NCI-H1048 (cell line): ENCODE results near the gene ALDH5A1.

Experiments
- DNase-seq: peaks from one replicate; lab custom pipeline; 2025; lab: John Stamatoyannopoulos, UW

The ALDH5A1 gene

DNA sequence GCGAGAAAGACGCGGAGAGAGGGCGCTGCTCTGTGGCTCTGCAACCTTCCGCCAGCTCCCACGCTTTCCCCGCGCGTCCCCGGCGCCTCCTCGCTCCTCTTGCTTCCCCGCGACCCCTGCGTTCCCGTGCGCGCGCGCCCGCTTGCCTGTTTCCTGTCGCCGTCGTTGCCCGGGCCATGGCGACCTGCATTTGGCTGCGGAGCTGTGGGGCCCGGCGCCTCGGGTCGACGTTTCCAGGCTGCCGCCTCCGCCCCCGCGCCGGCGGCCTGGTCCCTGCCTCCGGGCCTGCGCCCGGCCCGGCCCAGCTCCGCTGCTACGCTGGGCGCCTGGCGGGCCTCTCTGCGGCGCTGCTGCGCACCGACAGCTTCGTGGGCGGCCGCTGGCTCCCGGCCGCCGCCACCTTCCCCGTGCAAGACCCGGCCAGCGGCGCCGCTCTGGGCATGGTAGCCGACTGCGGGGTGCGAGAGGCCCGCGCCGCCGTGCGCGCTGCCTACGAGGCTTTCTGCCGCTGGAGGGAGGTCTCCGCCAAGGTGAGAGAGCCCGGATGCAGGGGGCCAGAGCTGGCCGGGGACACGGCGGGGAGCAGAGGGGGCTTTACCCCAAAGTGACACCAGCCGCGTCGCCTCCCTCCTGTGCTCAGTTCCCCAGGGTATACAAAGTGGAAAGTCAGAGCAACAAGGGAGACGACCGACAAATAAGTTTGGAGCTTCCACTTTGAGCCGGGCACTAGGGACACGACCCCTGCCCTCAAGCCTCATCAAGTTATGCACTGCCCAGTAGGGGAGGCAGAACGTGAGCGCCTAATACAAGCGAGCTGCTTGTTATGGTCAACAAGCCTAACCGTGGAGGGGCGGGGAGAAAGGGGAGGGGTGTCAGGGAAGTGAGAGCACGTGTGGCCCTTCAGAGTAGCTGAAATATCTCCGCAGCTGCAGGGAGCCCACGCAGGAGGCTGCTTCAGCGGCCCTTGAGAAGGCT lies at the start of gene ALDH5A1:
ALDH5A1 (plus strand) TSS at position 149 of the 975 bp plus-strand sequence; CDS start at position 177, 28 bp downstream.
- no peak for DNase-seq

DNA sequence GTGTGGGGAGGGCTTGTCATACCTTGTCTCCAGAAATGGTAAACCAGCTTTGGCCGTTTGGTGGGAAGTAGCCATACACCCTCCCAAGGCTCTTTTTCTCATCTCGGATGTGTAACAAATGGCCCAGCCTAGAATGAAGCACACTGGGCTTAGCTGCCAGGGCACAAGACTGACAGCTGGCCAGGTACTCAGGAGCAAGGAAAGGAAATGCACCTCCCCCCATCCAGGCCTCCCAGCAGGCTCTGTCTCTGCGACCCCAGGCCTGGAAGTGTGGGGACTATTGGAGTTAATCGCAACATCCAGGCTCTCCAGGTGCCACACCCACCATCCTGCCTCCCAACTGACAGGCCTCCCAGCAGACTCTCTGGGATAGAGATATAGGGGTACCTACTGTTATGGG lies 49.1 kb upstream of the ALDH5A1 start:
- DNase-seq = no peak

DNA sequence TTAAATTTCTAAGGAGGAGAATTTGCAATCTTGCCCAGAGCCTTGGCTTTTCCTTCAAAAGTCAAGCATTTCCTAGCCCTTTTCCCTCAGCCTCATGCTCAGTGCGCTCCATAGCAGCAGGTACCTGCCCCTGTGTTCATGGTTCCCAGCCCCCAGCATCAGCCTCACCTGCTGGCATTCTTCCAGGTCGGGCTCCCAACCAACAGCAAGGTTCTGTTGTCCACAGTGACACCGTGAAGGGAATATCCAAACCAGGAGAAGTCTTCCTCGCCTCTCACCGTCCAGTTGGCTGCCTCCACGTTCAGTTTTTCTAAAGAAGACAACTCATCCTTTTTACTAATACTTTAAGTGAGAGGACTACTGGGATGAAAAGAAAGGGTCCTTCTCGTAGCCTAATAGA lies 48.1 kb upstream of the ALDH5A1 start:
- no peak for DNase-seq

DNA sequence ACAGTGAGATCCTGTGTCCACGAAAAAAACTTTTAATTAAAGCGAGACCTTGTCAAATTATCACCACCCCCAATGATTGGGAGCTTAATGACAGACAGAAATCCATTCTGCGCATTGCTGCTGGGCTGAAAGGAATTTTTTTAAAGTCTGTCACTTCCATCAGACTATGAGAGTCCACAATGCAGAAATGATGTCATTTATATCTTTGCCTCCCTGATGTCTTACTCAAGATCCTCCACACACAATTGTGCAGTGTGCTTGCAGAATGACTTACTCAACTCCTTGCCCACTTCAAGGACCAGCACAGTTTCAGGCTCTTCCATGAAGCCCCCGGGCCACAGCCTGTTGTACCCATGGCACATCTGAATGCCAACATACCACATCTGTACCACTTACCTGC lies 46.4 kb upstream of the ALDH5A1 start:
- DNase-seq = no peak

DNA sequence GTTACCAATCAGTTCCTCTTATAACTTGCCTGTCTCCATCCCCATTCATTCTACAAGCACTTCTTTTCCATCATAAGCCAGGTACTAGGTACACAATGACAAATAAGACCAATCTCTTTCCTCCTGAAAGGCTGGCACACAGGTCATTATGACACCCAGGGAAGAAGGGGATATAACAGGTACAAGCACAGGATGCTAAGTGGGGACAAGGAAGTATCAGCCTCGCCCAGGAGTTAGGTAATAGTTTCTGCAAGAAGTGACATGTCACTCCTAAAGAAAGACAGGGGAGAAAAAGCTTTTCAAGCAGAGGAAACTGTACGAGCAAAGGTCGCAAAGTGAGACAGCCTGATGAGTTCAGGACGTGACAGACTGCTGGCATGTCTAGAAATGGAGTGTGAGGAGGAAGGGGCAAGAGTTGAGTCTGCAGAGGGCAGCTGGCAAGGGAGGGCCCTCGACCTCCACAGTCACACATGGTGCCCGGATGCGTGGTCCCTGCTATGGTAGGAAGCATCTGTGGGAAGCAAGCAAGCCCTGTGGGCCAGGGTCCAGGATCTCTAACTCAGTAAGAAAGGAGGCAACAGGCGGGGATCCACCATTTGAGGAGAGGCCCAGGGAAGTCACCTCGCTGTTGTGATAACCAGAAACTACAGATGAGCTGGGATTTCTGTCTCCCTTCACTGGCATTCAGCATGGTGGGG lies 45.8 kb upstream of the ALDH5A1 start:
- DNase-seq = no peak

DNA sequence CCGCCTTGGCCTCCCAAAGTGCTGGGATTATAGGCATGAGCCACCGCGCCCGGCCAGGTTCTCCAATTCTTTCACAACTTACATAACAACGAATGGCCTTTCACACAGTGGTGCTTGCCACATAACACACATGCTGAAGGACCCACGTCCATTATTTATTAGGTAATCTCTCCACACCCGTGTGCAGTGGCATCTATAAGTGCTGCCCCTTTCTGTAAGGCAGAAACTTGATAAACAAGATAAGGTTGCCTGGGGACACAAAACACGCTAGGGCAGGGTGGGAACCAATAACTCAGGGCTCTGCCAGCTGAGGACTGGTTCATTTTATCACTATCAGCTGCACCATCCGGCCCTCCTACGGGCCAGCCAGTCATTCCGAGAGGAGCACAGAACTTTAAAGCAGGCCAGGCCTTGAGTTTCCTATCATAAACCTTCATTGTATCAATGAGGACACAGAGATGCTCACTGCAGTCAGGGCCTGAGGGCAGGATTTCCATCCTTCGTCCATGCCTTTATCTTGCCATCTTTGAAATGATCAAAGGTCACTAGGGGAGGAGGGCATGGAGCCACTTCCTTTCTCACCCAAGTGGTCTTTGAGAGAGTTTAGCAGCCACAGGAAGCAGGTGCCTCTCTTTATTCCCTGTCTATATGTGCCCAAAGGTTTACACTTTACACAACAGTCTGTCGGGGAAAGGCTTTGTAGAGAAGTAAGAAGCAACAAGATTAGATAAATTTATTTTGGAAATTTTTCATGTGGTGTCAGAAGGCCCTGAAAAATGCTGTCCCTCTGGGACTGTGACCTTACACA lies 43.0 kb upstream of the ALDH5A1 start:
- no peak for DNase-seq

DNA sequence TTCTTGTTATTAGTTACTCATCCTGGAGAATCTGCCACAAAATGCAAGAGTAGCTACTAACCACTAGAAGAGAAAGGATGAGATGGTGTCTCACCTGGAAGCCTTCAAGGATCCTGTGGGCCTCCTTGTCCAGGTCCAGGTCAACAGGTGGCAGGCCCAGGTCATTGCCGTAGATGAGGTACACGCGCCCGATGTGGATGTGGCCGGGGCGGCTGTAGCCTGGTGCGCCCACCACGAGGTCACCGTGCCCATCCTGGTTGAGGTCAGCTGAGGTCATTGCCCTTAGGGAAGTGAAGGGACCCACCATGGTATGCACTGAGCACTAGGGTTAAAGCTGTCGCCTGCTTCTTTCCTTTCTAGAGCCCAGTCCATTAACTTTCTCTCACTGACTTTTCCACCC lies 40.8 kb upstream of the ALDH5A1 start:
- no peak for DNase-seq

DNA sequence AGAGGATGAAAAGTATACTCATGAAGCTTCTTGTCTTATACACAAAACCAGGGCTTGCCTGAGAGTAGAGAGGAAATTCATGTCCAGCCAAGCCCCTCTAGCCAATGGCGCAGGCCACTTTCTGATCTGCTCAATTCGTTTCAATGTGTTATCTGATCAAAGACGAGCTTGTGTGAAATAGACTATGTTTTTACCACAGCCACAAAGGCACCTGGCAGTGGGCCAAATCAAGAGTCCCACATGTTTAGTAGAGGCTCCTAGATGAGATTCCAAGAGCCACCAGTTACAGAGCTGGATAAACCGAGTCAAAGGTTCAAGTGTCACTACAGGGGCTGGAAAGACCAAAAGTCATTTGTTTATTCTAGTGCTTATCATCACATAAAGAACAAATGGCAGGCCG lies 40.3 kb upstream of the ALDH5A1 start:
- DNase-seq = no peak

DNA sequence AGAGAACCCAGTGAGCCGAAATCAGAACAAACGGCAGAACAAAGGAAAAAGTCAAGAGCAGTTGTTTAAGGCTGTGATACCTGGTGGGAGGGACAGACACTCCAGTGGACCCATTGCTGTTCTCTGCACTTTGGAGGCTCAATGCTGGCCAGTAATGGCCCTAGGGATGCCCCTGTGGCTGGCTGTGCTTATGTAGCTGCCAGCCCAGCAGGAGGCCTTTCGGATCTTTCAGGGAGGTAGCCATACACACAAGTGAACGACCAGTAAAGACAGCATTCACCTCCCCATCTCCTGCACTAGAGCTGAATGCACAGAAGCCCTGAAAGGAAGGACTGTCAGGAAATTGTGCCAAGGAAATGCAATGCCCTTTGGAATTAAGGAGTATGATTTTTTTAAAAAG lies 39.7 kb upstream of the ALDH5A1 start:
- no peak for DNase-seq

DNA sequence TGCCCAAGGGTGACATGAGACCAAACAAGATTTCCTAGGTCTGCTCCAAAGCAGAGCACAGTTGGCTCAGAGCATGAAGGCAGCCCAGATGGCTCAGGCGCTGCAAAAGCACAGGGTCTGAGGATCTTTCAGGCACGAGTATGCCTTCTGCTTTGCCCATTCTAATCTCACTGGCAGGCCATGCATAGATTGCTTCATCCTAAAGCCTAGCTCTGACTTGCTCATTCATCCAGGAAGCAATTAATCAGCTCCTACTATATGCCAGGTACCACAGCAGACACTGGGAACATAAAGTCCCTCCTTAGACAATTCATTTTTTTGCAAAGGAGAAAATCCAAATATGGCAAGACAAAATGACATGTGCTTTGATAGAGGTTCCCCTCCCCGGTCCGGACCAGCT lies 36.6 kb upstream of the ALDH5A1 start:
- DNase-seq = no peak

DNA sequence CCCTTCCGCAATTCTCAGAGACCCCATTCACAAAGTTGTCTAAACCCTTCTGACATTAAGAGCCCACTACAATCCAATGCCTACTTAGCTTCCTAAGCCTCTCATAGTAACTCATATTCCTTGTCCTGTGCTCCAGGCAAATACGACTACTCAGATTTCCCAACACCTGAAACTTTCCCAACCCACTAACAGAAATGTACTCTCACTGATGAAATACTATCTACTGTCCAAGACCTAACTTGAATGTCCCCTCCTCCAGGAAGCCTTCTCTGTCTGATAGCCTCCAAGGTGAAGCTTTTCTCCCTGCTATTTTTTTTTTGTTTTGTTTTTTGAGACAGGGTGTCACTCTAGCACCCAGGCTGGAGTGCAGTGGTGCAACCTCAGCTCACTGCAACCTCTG lies 35.8 kb upstream of the ALDH5A1 start:
- DNase-seq = no peak

DNA sequence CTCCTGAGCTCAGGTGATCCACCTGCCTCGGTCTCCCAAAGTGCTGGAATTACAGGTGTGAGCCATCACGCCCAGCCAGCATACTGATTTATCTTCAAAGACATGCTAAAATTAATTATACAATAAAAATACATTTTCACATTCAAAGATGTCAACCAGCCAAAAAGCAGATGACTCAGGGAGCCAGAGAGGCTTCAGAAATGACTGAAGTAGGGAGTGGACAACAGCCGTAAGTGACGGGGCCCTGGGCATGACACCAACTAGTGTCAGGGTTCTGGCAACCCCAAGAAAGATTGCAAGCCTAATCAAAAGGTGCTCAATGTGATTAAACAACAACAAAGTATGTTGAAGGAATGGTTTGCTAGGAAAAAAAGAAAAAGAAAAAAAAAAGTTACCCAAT lies 33.8 kb upstream of the ALDH5A1 start:
- no peak for DNase-seq

DNA sequence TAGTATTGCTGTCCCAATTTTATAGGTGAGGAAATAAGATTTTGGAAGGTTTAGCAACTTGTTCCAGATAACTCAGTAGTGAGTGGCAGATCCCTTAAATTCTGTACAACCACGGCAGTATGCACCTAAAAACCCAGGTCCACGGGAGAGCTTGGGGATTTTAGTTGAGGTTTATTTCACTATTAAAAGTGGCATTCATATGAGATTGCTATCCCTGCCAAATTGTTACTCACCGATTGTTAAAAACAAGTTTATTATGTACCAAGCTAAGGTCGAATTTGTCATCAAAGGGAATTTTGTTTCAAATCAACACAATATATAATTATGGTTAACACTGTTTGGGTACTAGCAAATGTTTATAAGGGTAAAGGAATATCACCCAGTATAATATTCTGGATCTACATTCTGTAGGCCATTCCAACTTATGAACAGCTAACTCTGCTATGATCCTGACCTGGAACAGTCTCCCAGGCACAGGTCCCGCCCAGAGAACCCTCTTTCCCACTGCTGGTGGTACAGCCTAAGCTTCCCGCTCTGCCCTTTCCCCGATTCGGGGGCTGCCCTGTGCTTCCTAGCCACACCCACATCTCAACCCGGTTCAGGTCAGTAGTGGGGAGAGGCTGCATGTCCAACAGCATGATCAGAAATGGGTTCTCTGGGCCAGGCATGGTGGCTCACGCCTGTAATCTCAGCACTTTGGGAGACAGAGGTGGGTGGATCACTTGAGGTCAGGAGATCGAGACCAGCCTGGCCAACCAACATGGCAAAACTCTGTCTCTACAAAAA lies 30.3 kb upstream of the ALDH5A1 start:
- no peak for DNase-seq

DNA sequence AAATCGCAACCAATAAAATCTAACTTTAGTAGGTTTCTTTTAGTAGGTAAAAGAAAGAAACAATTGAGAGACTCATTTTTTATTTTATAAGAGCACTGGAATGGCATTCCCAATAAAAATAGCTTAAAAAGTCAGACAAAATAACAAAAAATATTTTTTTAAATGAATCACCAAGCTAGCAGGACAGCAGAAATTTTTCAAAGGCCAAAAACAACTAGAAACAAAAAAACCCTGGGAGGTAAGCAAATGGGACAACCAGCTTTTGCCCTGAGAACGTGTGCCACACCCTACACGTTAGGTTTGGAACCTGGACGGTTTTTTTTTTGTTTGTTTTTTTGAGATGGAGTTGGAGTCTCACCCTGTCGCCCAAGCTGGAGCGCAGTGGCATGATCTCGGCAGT lies 25.0 kb upstream of the ALDH5A1 start:
- DNase-seq = no peak

DNA sequence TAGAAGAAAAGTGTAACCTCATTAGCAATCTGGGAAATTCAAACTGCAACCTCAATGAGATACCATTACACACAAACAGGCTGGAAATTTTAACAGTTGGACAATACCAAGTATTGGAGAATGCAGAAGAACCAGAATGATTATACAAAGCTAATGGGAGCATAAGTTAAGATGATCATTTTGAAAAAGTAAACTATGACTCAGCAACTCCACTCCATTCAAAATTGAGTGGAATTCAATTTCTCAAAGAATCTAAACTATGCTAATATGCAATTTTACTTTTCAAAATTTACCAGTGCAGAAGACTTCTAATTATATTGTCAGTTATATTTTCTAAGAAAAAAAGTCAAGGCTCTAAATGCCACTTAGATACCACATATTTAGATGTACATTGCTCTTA lies 22.6 kb upstream of the ALDH5A1 start:
- no peak for DNase-seq

DNA sequence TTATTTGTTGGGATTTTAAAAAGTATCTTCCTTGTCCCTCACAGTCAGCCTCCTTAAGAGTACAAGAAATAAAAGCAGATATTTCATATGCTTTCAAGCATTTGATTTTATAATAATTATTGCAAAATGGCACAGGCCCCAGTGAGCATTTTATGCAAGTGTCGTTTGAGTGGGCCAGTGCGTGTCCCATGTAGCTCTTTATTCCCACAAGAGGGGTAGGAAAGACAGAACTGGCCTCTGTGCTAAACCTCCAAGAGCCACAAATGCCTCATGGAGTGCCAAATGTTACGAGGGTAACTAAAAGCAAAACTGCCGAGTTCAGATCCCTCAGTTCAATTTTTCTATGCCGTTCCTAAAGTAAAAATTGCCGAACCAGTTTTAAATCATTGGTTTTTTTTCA lies 18.1 kb upstream of the ALDH5A1 start:
- no peak for DNase-seq

DNA sequence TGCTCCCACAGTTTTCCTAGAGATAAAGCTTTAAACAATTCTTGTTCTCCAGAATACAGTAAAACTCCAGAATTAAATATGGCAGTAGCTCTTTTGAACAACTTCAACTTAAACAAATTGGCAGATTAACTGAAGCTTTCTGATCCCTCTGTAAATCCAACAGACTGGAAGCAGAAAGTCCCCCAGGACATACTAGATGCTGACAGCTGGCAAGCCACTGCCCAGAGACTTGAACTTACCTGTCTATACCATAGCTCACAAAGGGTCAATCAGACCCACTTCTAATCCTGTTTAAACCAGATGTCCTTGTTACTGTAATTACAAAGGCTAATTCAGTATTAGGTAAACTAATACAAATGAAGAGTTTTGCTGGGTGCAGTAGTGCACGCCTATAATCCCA lies 17.7 kb upstream of the ALDH5A1 start:
- no peak for DNase-seq

DNA sequence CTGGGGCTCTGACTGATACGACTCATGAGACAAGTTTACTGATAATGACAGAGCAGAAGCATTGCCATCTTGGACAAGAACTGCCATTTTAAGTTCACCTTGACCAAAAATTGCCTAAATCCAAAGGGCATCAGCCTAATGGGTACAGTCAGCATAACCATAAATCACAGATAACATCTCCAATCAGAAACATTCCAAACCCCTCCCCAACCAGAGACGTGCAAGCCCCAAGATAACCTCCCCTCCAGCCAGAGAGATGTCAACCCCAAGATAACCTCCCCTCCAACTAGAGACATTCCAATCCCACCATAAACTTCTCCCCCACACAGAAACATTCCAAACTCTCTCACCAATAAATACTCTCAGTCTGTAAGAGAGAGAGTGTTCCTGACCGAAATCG lies 15.9 kb upstream of the ALDH5A1 start:
- no peak for DNase-seq

DNA sequence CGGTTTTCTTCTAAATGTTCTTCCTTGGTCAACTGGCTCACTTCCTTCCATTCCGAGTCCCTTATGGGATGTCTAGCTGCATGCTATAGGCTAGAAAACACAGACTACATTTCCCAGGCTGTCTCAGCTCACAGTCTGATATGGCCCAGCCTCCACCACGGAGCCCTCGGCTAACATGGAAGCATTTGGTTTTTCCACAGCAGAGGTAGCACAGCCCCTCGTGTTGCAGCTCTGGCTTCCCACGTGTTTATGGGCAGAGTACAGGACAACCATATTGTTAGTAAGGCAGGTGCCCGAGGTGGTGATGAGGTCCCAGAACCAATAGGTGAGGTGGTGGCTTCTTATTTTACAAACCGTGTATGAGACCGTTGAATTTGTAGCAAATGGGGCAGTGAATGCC lies 14.1 kb upstream of the ALDH5A1 start:
- no peak for DNase-seq

DNA sequence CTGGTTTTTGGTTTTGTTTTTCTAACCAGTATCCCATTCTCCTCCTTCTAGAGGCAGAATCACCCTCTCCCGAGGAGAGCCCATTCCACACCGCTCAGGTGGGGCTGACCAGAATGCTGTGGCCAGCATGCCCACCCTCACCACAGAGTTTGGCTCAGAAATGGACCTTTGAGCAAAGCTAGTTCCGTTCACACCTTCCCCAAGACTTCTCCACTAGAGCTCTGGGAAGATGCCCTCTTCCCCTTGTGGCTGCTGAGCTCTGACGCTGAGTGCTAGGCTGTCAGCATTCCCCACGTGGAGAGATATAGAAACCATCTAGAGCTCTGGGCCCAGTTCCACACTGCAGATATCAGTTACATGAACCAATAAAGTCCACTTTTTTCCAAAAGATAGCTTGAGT lies 13.3 kb upstream of the ALDH5A1 start:
- no peak for DNase-seq

DNA sequence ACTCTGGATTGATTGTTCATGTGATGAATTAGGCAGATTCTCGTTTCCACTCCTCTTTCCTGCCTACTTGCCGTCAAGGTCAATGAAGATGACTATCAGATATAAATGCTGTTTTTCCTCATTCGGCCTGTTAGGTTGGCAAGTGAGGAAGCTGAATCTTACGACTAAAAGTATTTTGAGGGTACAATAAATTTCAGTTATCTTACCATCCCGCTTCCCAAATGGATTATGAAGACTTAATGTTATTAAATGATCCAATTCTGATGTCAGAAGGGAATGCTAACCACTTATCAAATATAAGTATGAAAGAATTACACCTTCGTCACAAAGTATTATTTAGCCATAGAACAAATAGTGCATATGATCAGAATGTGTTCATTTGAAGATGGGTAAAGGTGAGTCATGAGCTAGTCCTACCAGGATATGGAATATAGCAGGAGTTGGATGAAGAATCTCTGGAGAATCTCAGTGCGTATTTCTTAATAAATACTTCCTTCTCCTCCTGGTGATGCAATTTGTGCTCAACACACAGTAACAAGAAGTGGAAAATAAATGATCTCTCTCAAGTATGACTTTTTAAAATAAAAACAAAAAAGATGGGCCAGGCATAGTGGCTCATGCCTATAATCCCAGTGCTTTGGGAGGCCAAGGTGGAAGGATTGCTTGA lies 10.0 kb upstream of the ALDH5A1 start:
- no peak for DNase-seq
